Stimulated activated CD8-positive, alpha-beta memory T cell treated with anti-CD3 and anti-CD28 coated beads, Interleukin-4, amount 100 ng/mL, for 1 hour (primary cell): Measurements from ENCODE around the gene MIAT.
"Not testable (repeated sequence)": the region's sequence is repeated elsewhere in the genome, so short reads cannot be mapped to it uniquely, and the experiment has no call there.

Experiments
- DNase-seq, 2 donors: peaks; one replicate each; pipeline ENCODE4 v3.0.0-alpha.2; 2020; ENCODE audit warnings: low read depth in 2 of 2, low spot score in 1 of 2

Gene MIAT

GRCh38 chr22:26656891-26657851, at the start of gene MIAT:
MIAT (plus strand) TSS chr22:26657588.
- peak; percentile 28 to 52 for DNase-seq

GRCh38 chr22:26608129-26608528, 49.3 kb upstream of the MIAT start:
- DNase-seq: no peak

- no peak for DNase-seq
Measured at GRCh38 chr22:26609287-26609686, 48.1 kb upstream of the MIAT start.

GRCh38 chr22:26610072-26610958, 47.1 kb upstream of the MIAT start:
- no peak for DNase-seq

GRCh38 chr22:26610996-26611395, 46.4 kb upstream of the MIAT start:
- no peak for DNase-seq

GRCh38 chr22:26612652-26613051, 44.7 kb upstream of the MIAT start:
- DNase-seq: no peak

- not testable (repeated sequence) for DNase-seq
Measured at GRCh38 chr22:26613753-26614152, 43.6 kb upstream of the MIAT start.

GRCh38 chr22:26614322-26614721, 43.1 kb upstream of the MIAT start:
- no peak for DNase-seq

- no peak for DNase-seq
Measured at GRCh38 chr22:26615149-26615548, 42.2 kb upstream of the MIAT start.

GRCh38 chr22:26615830-26616435, 41.5 kb upstream of the MIAT start:
- no peak for DNase-seq

- DNase-seq: no peak
Measured at GRCh38 chr22:26616650-26617049, 40.7 kb upstream of the MIAT start.

- DNase-seq: no peak
Measured at GRCh38 chr22:26617271-26618199, 39.9 kb upstream of the MIAT start, which contains the start of gene CRYBB1. CRYBB1 (minus strand) TSS chr22:26618027; CDS start chr22:26616319, 1,708 bp downstream.

GRCh38 chr22:26618455-26618854, 38.9 kb upstream of the MIAT start:
- DNase-seq: no peak

GRCh38 chr22:26619510-26619909, 37.9 kb upstream of the MIAT start:
- no peak for DNase-seq

GRCh38 chr22:26620197-26620596, 37.2 kb upstream of the MIAT start:
- DNase-seq: no peak

- DNase-seq: no peak
Measured at GRCh38 chr22:26621663-26622062, 35.7 kb upstream of the MIAT start, which contains the start of gene CRYBA4. CRYBA4 (plus strand) TSS chr22:26621963; CDS start chr22:26622597, 634 bp downstream.

GRCh38 chr22:26623984-26624383, 33.4 kb upstream of the MIAT start:
- no peak for DNase-seq

GRCh38 chr22:26624803-26625202, 32.6 kb upstream of the MIAT start:
- no peak for DNase-seq

- no peak for DNase-seq
Measured at GRCh38 chr22:26629988-26630761, 27.2 kb upstream of the MIAT start.
